DMS 273 treated with DMSO at 0.1 percent for 48 hours (cell line): ENCODE data around the gene NPAS1.
A peak's percentile ranks its signal among the peaks of the same experiment; 100 is the strongest.

Experiments used
- DNase-seq: peaks from one replicate; lab custom pipeline; 2025; lab: John Stamatoyannopoulos, UW

NPAS1 gene

GRCh38 chr19:47020992-47021496 is 1.4 kb downstream of the NPAS1 start:
- DNase-seq = no peak

GRCh38 chr19:47021536-47022139 is 2.0 kb downstream of the NPAS1 start:
- DNase-seq = no peak

- no peak for DNase-seq
These were observed 2.5 kb downstream of the NPAS1 start for GRCh38 chr19:47022140-47022536.

- no peak for DNase-seq
These were observed 3.2 kb downstream of the NPAS1 start for GRCh38 chr19:47022541-47023447.

GRCh38 chr19:47023448-47023794 is 3.8 kb downstream of the NPAS1 start:
- DNase-seq = no peak

GRCh38 chr19:47024502-47024901 is 4.9 kb downstream of the NPAS1 start:
- no peak for DNase-seq

GRCh38 chr19:47026156-47026555 is 6.5 kb downstream of the NPAS1 start:
- DNase-seq = no peak

- no peak for DNase-seq
These were observed 7.3 kb downstream of the NPAS1 start for GRCh38 chr19:47026889-47027288.

- no peak for DNase-seq
These were observed 8.0 kb downstream of the NPAS1 start for GRCh38 chr19:47027586-47028088.

- no peak for DNase-seq
These were observed 8.6 kb downstream of the NPAS1 start for GRCh38 chr19:47028195-47028601.

GRCh38 chr19:47032171-47032811 is 12.7 kb downstream of the NPAS1 start:
- no peak for DNase-seq

- DNase-seq = peak; percentile 74
These were observed 15.8 kb downstream of the NPAS1 start for GRCh38 chr19:47035127-47036096.

- no peak for DNase-seq
These were observed 16.5 kb downstream of the NPAS1 start for GRCh38 chr19:47036097-47036651.

- DNase-seq = no peak
These were observed 18.1 kb downstream of the NPAS1 start for GRCh38 chr19:47037766-47038165.

GRCh38 chr19:47039239-47039874 is 19.7 kb downstream of the NPAS1 start:
- no peak for DNase-seq

- no peak for DNase-seq
These were observed 21.2 kb downstream of the NPAS1 start for GRCh38 chr19:47040869-47041268.

GRCh38 chr19:47044946-47045866 is 25.6 kb downstream of the NPAS1 start:
- no peak for DNase-seq

GRCh38 chr19:47045867-47046470 is 26.3 kb downstream of the NPAS1 start:
- DNase-seq = no peak

- no peak for DNase-seq
These were observed 27.7 kb downstream of the NPAS1 start for GRCh38 chr19:47047272-47047762.
